ENCODE measurements around the gene FBLN5.

DNA sequence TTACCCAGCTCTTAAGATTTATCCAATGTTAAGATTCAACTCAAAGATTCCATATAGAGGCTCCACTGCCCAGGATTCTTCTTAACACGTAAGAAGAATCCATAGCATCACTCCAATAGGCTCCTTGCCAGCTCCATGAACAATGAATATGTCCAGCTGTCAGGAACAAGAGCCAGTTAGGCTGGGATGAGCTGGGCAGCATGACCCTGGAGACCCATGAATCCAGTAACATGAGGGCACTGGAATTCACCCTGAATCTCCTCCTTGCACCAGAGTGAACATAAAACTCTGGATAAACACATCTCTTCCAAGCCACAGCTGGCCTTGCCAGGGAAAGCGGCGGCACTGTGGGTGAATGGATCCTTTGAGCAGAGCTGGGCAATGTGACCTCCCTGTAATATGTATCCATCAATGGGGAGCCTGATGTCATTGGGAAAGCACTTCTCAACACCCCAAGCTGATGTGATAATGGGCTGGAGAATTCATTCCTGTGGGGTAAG is 55.7 kb downstream of the FBLN5 start:
- TF ChIP-seq, protein P1, sequence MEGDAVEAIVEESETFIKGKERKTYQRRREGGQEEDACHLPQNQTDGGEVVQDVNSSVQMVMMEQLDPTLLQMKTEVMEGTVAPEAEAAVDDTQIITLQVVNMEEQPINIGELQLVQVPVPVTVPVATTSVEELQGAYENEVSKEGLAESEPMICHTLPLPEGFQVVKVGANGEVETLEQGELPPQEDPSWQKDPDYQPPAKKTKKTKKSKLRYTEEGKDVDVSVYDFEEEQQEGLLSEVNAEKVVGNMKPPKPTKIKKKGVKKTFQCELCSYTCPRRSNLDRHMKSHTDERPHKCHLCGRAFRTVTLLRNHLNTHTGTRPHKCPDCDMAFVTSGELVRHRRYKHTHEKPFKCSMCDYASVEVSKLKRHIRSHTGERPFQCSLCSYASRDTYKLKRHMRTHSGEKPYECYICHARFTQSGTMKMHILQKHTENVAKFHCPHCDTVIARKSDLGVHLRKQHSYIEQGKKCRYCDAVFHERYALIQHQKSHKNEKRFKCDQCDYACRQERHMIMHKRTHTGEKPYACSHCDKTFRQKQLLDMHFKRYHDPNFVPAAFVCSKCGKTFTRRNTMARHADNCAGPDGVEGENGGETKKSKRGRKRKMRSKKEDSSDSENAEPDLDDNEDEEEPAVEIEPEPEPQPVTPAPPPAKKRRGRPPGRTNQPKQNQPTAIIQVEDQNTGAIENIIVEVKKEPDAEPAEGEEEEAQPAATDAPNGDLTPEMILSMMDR (IDR thresholded peaks at IDR 0.05), result no peak
- TF ChIP-seq POLR2A (IDR thresholded peaks at IDR 0.05) (no peak), POLR2AphosphoS5 (IDR thresholded peaks at IDR 0.05) (no peak)
